K562 (cell line): Measurements from ENCODE around the gene UHMK1. TPM values are rescaled to one million over a fixed set of nuclear protein-coding genes. Genes with fewer than 3 reads are reported as not detected.

Source experiments
- ATF3 ChIP-seq, 2 experiments: fragments of 450-650 bp in 1 of 2; sonication (generic) in 1 of 2; formaldehyde crosslinking in 1 of 2; IDR thresholded peaks in 1 of 2; conservative IDR thresholded peaks in 1 of 2; 2 replicates each; pipeline versions ENCODE4 v1.6.1 to v1.8.1; 2016 to 2023; ENCODE audit warnings: mild to moderate bottlenecking in 2 of 2, moderate library complexity in 2 of 2, inconsistent platforms in 1 of 2, missing genetic modification reagents in 1 of 2
- BCLAF1 ChIP-seq, 2 experiments: fragments of 450-650 bp in 1 of 2; IDR thresholded peaks; 2 replicates each; pipeline ENCODE4 v1.6.1; 2011 to 2017; ENCODE audit warnings: low read depth in 2 of 2, antibody characterized with exemption in 1 of 2, borderline replicate concordance in 1 of 2, low read length in 1 of 2, mild to moderate bottlenecking in 1 of 2, mixed read lengths in 1 of 2; ENCODE audit not compliant: control insufficient read depth in 1 of 2
- CEBPB ChIP-seq: fragments of 450-650 bp; IDR thresholded peaks from 2 replicates; pipeline ENCODE4 v1.6.1; 2016; ENCODE audit warnings: missing genetic modification characterization, missing compliant biosample characterization
- CEBPG ChIP-seq, 3 experiments: fragments of 200-800 bp in 1 of 3; sonication (Bioruptor generic) in 1 of 3; sonication (generic) in 1 of 3; formaldehyde crosslinking in 1 of 3; IDR thresholded peaks in 2 of 3; conservative IDR thresholded peaks in 1 of 3; 2 replicates each; pipeline versions ENCODE4 v1.6.1 to v1.8.0; 2016 to 2022; ENCODE audit warnings: missing compliant biosample characterization in 2 of 3, missing genetic modification characterization in 2 of 3, mild to moderate bottlenecking in 1 of 3, missing genetic modification reagents in 1 of 3
- ETV6 ChIP-seq, 3 experiments: fragments of 150-350 bp in 1 of 3; sonication (generic) in 1 of 3; formaldehyde crosslinking in 1 of 3; IDR thresholded peaks; 2 replicates each; pipeline versions ENCODE4 v1.6.1 to v1.8.0; 2014 to 2022; ENCODE audit warnings: borderline replicate concordance in 2 of 3, low read depth in 2 of 3, antibody characterized with exemption in 1 of 3, low read length in 1 of 3, mild to moderate bottlenecking in 1 of 3, missing genetic modification reagents in 1 of 3
- FOSL1 ChIP-seq: fragments of 200-800 bp; sonication (Bioruptor generic); conservative IDR thresholded peaks from 2 replicates; pipeline ENCODE4 v1.6.1; 2016; ENCODE audit warnings: missing genetic modification characterization, missing compliant biosample characterization
- JUND ChIP-seq, 2 experiments: IDR thresholded peaks; 2 replicates in 1 of 2; 3 replicates in 1 of 2; pipeline ENCODE4 v1.6.1; 2011; ENCODE audit warnings: borderline replicate concordance in 2 of 2, low read depth in 2 of 2, low read length in 2 of 2, improper control_type of control experiment in 1 of 2, missing biosample characterization in 1 of 2, missing genetic modification characterization in 1 of 2, missing genetic modification reagents in 1 of 2
- MCM2 ChIP-seq: fragments of 450-650 bp; IDR thresholded peaks from 2 replicates; pipeline ENCODE4 v1.6.1; 2017; ENCODE audit warnings: low read depth, mild to moderate bottlenecking
- NR2C1 ChIP-seq, 2 experiments: fragments of 450-650 bp; IDR thresholded peaks; 2 replicates each; pipeline ENCODE4 v1.6.1; 2017; ENCODE audit warnings: mild to moderate bottlenecking in 2 of 2, antibody characterized with exemption in 1 of 2, inconsistent platforms in 1 of 2, missing compliant biosample characterization in 1 of 2, missing genetic modification characterization in 1 of 2
- PHF20 ChIP-seq: fragments of 450-650 bp; IDR thresholded peaks from 2 replicates; pipeline ENCODE4 v1.6.1; 2018; ENCODE audit not compliant: partially characterized antibody
- PRDM10 ChIP-seq: fragments of 450-650 bp; IDR thresholded peaks from 2 replicates; pipeline ENCODE4 v1.6.1; 2018; ENCODE audit not compliant: partially characterized antibody
- SMAD4 ChIP-seq: fragments of 250-450 bp; sonication (Bioruptor Pico); conservative IDR thresholded peaks from 2 replicates; pipeline ENCODE4 v1.8.0; 2021; ENCODE audit warnings: inconsistent platforms, mild to moderate bottlenecking, moderate library complexity
- TRIM24 ChIP-seq, 2 experiments: fragments of 450-650 bp; IDR thresholded peaks; 2 replicates each; pipeline ENCODE4 v1.6.1; 2016
- ZEB2 ChIP-seq: fragments of 450-650 bp; IDR thresholded peaks from 2 replicates; pipeline ENCODE4 v1.6.1; 2016
- ZNF586 ChIP-seq: fragments of 450-650 bp; formaldehyde crosslinking; conservative IDR thresholded peaks from 2 replicates; pipeline ENCODE4 v1.4.0; 2020; ENCODE audit warnings: mild to moderate bottlenecking, moderate library complexity
- polyA plus RNA-seq, 8 experiments: library from polyadenylated mRNA; depleted of rRNA in 4 of 8; stranded (reverse) in 5 of 8; unstranded in 3 of 8; fragments of >200 nt; fragmentation: Nextera tagmentation in 2 of 8; fragmentation: Illumina TruSeq in 1 of 8; extraction: Ambion mirVana in 2 of 8; extraction: Trizol in 1 of 8; gene quantifications; 2 replicates each; pipeline versions ENCODE4 v1.2.1 to v1.2.3, GENCODE V29; 2011 to 2014; ENCODE audit warnings: inconsistent platforms in 1 of 8, missing spikeins in 1 of 8
- total RNA-seq, 7 experiments: library from RNA; depleted of rRNA in 6 of 7; stranded (reverse); fragments of >200 nt in 6 of 7; fragmentation: Illumina TruSeq in 2 of 7; extraction: Trizol in 2 of 7; gene quantifications; 2 replicates each; pipeline versions ENCODE4 v1.2.1 to v1.2.3, GENCODE V29; 2011 to 2021; ENCODE audit warnings: low replicate concordance in 1 of 7

The UHMK1 gene
- total and polyA plus RNA-seq, 9 of the 15 experiments (the other 6 are each of a cell fraction or from before 2014, with no cell fraction given) = 13.1 to 72.4 (median 38.3) TPM

GRCh38 chr1:162538815-162539431 lies 41.3 kb downstream of the UHMK1 start (continued):
- TF ChIP-seq BCLAF1 (IDR thresholded peaks at IDR 0.05; ENCODE audit: borderline replicate concordance in 1 of 2, control insufficient read depth in 1 of 2, low read depth in 2 of 2, low read length in 1 of 2) (no peak), ZNF586 (no peak), JUND (IDR thresholded peaks at IDR 0.05; ENCODE audit: borderline replicate concordance, low read depth, low read length) (peak; percentile 73), JUND (tag; IDR thresholded peaks at IDR 0.05; ENCODE audit: borderline replicate concordance, low read depth, low read length) (peak; percentile 61; the same call in 2 of the 3 replicates), FOSL1 (tag) (peak; percentile 70), NR2C1 (IDR thresholded peaks at IDR 0.05) (no peak), NR2C1 (tag; IDR thresholded peaks at IDR 0.05) (no peak), CEBPB (peak; percentile 24; the same call in 1 of the 2 replicates), PRDM10 (no peak), CEBPG (CRISPR knock-in tag; IDR thresholded peaks at IDR 0.05) (peak; percentile 81), CEBPG (tag; conservative IDR thresholded peaks at IDR 0.05 in 1 of 2, IDR thresholded peaks at IDR 0.05 in 1 of 2) (peak in 1 of 2 experiments; percentile 87; a peak in 2 of 4 replicates), SMAD4 (0 out of 2 replicates have a peak, but pooled peaks have one; percentile 15), PHF20 (no peak), MCM2 (no peak), ETV6 (IDR thresholded peaks at IDR 0.05; ENCODE audit: borderline replicate concordance in 1 of 2, low read depth in 2 of 2, low read length in 1 of 2) (no peak), ETV6 (CRISPR knock-in tag; IDR thresholded peaks at IDR 0.05; ENCODE audit: borderline replicate concordance) (no peak), ATF3 (IDR thresholded peaks at IDR 0.05) (peak; percentile 90), ATF3 (CRISPR knock-in tag; conservative IDR thresholded peaks at IDR 0.05) (0 out of 2 replicates have a peak, but pooled peaks have one; percentile 46), TRIM24 (IDR thresholded peaks at IDR 0.05) (peak in 1 of 2 experiments; percentile 15; a peak in 1 of 4 replicates), ZEB2 (no peak)
